H1 (cell line): ENCODE data around the gene FGF6. TPM values are rescaled to one million over a fixed set of nuclear protein-coding genes. Genes with fewer than 3 reads are reported as not detected.

Experiments used
- CTCF ChIA-PET: fragments of 300-600 bp; sonication (Branson Sonifier 250); formaldehyde crosslinking; loops from one replicate; lab custom pipeline; 2021; ENCODE audit not compliant: partially characterized antibody; lab: Charles Lee
- POLR2A ChIA-PET: fragments of 300-600 bp; sonication (Branson Sonifier 250); formaldehyde crosslinking; loops from one replicate; lab custom pipeline; 2021; ENCODE audit warnings: inconsistent platforms; ENCODE audit not compliant: partially characterized antibody; lab: Charles Lee
- DNase-seq, 2 experiments: peaks; one replicate each; pipeline versions ENCODE4 v3.0.0 to v3.0.0-alpha.2; 2010 to 2022; ENCODE audit warnings: low spot score in 2 of 2, low read depth in 1 of 2, mixed read lengths in 1 of 2
- FAIRE-seq: peaks from 2 replicates; lab custom pipeline; 2011; peaks lifted over from hg19 to GRCh38; lab: Jason Lieb, UNC
- H2AFZ ChIP-seq: 2 replicates; pipeline ENCODE4 v1.8.1; 2012; ENCODE audit warnings: low read length, inconsistent platforms
- H2AK5ac ChIP-seq: 2 replicates; pipeline ENCODE4 v1.6.1; 2013; ENCODE audit warnings: low read depth, low read length
- H2BK120ac ChIP-seq: replicated peaks from 2 replicates; pipeline ENCODE3; 2013; ENCODE audit warnings: low read depth, low read length, inconsistent platforms
- H2BK12ac ChIP-seq: 2 replicates; pipeline ENCODE4 v1.6.1; 2013; ENCODE audit warnings: low read depth, low read length
- H2BK15ac ChIP-seq: 2 replicates; pipeline ENCODE4 v1.6.1; 2013; ENCODE audit warnings: low read length
- H2BK20ac ChIP-seq: 2 replicates; pipeline ENCODE4 v1.6.1; 2013; ENCODE audit warnings: low read length
- H2BK5ac ChIP-seq: 2 replicates; pipeline ENCODE4 v1.6.1; 2013; ENCODE audit warnings: low read depth, low read length
- H3K14ac ChIP-seq: 2 replicates; pipeline ENCODE4 v1.6.1; 2013; ENCODE audit warnings: inconsistent platforms; ENCODE audit not compliant: insufficient read length
- H3K18ac ChIP-seq: 2 replicates; pipeline ENCODE4 v1.6.1; 2013; ENCODE audit warnings: low read length; ENCODE audit errors: extremely low read depth
- H3K23ac ChIP-seq: 2 replicates; pipeline ENCODE4 v1.6.1; 2013; ENCODE audit warnings: inconsistent platforms; ENCODE audit not compliant: insufficient read length
- H3K23me2 ChIP-seq: 2 replicates; pipeline ENCODE4 v1.6.1; 2013; ENCODE audit warnings: low read depth, low read length
- H3K27ac ChIP-seq: 2 replicates; pipeline ENCODE4 v1.6.1; 2011; ENCODE audit warnings: low read depth, low read length, inconsistent platforms
- H3K27me3 ChIP-seq, 4 experiments: replicated peaks in 1 of 4; 1 replicate in 1 of 4; 2 replicates in 3 of 4; pipeline versions ENCODE4 v1.6.1 to v1.8.1; 2011 to 2013; ENCODE audit warnings: low read length in 3 of 4, mild to moderate bottlenecking in 3 of 4, inconsistent platforms in 2 of 4, mixed read lengths in 2 of 4, moderate library complexity in 1 of 4; ENCODE audit not compliant: control insufficient read depth in 3 of 4, insufficient read depth in 3 of 4; ENCODE audit errors: extremely low read depth in 1 of 4
- H3K36me3 ChIP-seq, 4 experiments: 2 replicates each; pipeline versions ENCODE4 v1.6.1 to v1.8.1; 2011 to 2013; ENCODE audit warnings: mild to moderate bottlenecking in 4 of 4, low read length in 3 of 4, moderate library complexity in 2 of 4, control low read depth in 1 of 4, inconsistent platforms in 1 of 4; ENCODE audit not compliant: insufficient read depth in 4 of 4, control insufficient read depth in 2 of 4
- H3K4ac ChIP-seq: replicated peaks from 2 replicates; pipeline ENCODE3; 2013; ENCODE audit warnings: low read length, low read depth, mixed read lengths, inconsistent platforms; ENCODE audit not compliant: insufficient read length
- H3K4me1 ChIP-seq, 4 experiments: replicated peaks in 1 of 4; 1 replicate in 1 of 4; 2 replicates in 3 of 4; pipeline versions ENCODE4 v1.6.1 to v1.8.1; 2011 to 2013; ENCODE audit warnings: low read length in 3 of 4, inconsistent platforms in 2 of 4, mixed read lengths in 1 of 4; ENCODE audit not compliant: insufficient read depth in 4 of 4, control insufficient read depth in 3 of 4
- H3K4me2 ChIP-seq, 2 experiments: 2 replicates each; pipeline versions ENCODE4 v1.6.1 to v1.8.1; 2011 to 2013; ENCODE audit warnings: low read depth in 2 of 2, low read length in 2 of 2, control low read depth in 1 of 2, inconsistent platforms in 1 of 2, mild to moderate bottlenecking in 1 of 2; ENCODE audit not compliant: insufficient read depth in 1 of 2
- H3K4me3 ChIP-seq, 4 experiments: fragments of 200-600, 300-600 bp in 1 of 4; sonication (generic), shearing (Covaris generic), sonication (Bioruptor Twin) in 1 of 4; 2 replicates each; pipeline versions ENCODE4 v1.5.1 to v1.8.1; 2011 to 2016; ENCODE audit warnings: low read length in 4 of 4, low read depth in 3 of 4, control low read depth in 2 of 4, inconsistent platforms in 2 of 4, mild to moderate bottlenecking in 2 of 4, mixed read lengths in 1 of 4, moderate library complexity in 1 of 4; ENCODE audit not compliant: insufficient read depth in 2 of 4; ENCODE audit errors: extremely low read depth in 1 of 4
- H3K56ac ChIP-seq: replicated peaks from 2 replicates; pipeline ENCODE3; 2013; ENCODE audit warnings: low read depth, mild to moderate bottlenecking, mixed read lengths, low read length, inconsistent platforms; ENCODE audit not compliant: insufficient read length
- H3K79me1 ChIP-seq: 2 replicates; pipeline ENCODE4 v1.6.1; 2013; ENCODE audit warnings: low read depth, low read length, control low read depth
- H3K79me2 ChIP-seq, 2 experiments: 2 replicates each; pipeline versions ENCODE4 v1.6.1 to v1.8.1; 2012 to 2013; ENCODE audit warnings: low read length in 2 of 2, mild to moderate bottlenecking in 2 of 2, inconsistent platforms in 1 of 2; ENCODE audit not compliant: insufficient read depth in 2 of 2, control insufficient read depth in 1 of 2
- H3K9ac ChIP-seq, 4 experiments: replicated peaks in 1 of 4; 1 replicate in 1 of 4; 2 replicates in 3 of 4; pipeline versions ENCODE4 v1.6.1 to v1.8.1; 2011 to 2013; ENCODE audit warnings: low read depth in 3 of 4, low read length in 3 of 4, control low read depth in 2 of 4, mild to moderate bottlenecking in 2 of 4, moderate library complexity in 2 of 4, inconsistent platforms in 1 of 4; ENCODE audit errors: extremely low read depth in 1 of 4
- H3K9me3 ChIP-seq, 2 experiments: 2 replicates each; pipeline versions ENCODE4 v1.6.1 to v1.8.1; 2012 to 2013; ENCODE audit warnings: mild to moderate bottlenecking in 2 of 2, moderate library complexity in 2 of 2, control low read depth in 1 of 2, inconsistent platforms in 1 of 2, low read depth in 1 of 2, low read length in 1 of 2, mixed read lengths in 1 of 2; ENCODE audit not compliant: insufficient read depth in 2 of 2
- H4K20me1 ChIP-seq, 2 experiments: replicated peaks in 1 of 2; 2 replicates each; pipeline versions ENCODE3 to v1.8.1; 2011 to 2013; ENCODE audit warnings: inconsistent platforms in 2 of 2, low read length in 2 of 2, mild to moderate bottlenecking in 1 of 2; ENCODE audit not compliant: insufficient read depth in 2 of 2, control insufficient read depth in 1 of 2
- H4K5ac ChIP-seq: 2 replicates; pipeline ENCODE4 v1.6.1; 2013; ENCODE audit warnings: low read length, low read depth, mixed read lengths, inconsistent platforms; ENCODE audit not compliant: insufficient read length
- H4K8ac ChIP-seq: 2 replicates; pipeline ENCODE4 v1.8.0; 2013; ENCODE audit warnings: mild to moderate bottlenecking, moderate library complexity, low read length, inconsistent platforms; ENCODE audit not compliant: insufficient read depth; ENCODE audit errors: extremely low read depth
- H4K91ac ChIP-seq: replicated peaks from 2 replicates; pipeline ENCODE3; 2013; ENCODE audit warnings: low read length, mixed read lengths, inconsistent platforms; ENCODE audit not compliant: insufficient read length
- WGBS, 2 experiments: shearing (Covaris generic) in 1 of 2; methylation state at CpG; one replicate each; pipeline versions ENCODE4 v1.1.6 to v1.1.7; 2013 to 2015; ENCODE audit warnings: low lambda C conversion rate in 2 of 2, mixed read lengths in 2 of 2, inconsistent platforms in 1 of 2, low coverage in 1 of 2, missing lambda C conversion rate in 1 of 2; ENCODE audit not compliant: insufficient replicate concordance in 2 of 2, insufficient coverage in 1 of 2, insufficient read length in 1 of 2; ENCODE audit errors: extremely low coverage in 1 of 2, missing lambda C conversion rate in 1 of 2; 5-methylcytosine and 5-hydroxymethylcytosine counted together
- polyA plus RNA-seq, 7 experiments: library from polyadenylated mRNA; depleted of rRNA in 3 of 7; stranded (reverse) in 5 of 7; unstranded in 2 of 7; fragments of >200 nt in 5 of 7; fragments of 200-250 nt in 2 of 7; gene quantifications; 1 replicate in 5 of 7; 2 replicates in 1 of 7; 4 replicates in 1 of 7; pipeline versions ENCODE4 v1.2.1 to v1.2.3, GENCODE V29; 2011 to 2013; ENCODE audit warnings: missing spikeins in 2 of 7, mixed read lengths in 2 of 7
- total RNA-seq: library from RNA; stranded (reverse); fragmentation: NEBNext Ultra II Directional; extraction: Animal tissue kit (Norgen Biotek cat#: 25700); gene quantifications from 2 replicates; pipeline ENCODE4 v1.2.1, GENCODE V29; 2021
- TF ChIP-seq, protein P1 (sequence below): IDR thresholded peaks from 2 replicates; pipeline ENCODE4 v1.6.1; 2011; ENCODE audit warnings: low read length, improper control_type of control experiment

Gene FGF6
- total and polyA plus RNA-seq, 2 of the 8 experiments (the other 6 are each of a cell fraction or from before 2014, with no cell fraction given): not detected

DNA sequence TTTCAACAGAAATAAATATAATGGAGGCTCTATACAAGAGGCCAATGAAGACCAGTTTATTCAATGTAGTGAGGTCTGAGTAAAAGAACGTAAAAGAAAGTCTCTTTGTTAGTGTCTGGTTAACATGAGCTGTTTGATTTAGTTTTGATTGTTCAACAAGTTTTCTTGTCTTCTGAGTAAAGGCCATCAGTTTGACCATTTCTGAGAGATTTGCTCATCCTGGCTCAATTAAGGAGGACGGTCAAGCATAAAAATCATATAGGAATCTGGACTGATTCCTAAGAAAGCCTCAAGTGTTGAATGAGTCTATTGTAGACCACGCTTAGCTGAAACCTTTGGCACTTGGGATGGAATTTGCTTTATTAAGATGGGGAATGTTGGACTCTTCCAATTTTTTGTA, 33.6 kb downstream of the FGF6 start:
- no peak overlapping the region for H3K14ac ChIP-seq
- H2BK15ac ChIP-seq: no peak overlapping the region
- no peak overlapping the region for H4K8ac ChIP-seq
- H3K9ac ChIP-seq: no peak overlapping the region
- DNase-seq (no peak), FAIRE-seq (no peak)
- H2BK5ac ChIP-seq: no peak overlapping the region
- no peak overlapping the region for H2BK120ac ChIP-seq
- H3K79me2 ChIP-seq: no peaks in the 10 kb centered on the region
- 91% methylated on average over 3 of the region's 3 CpGs; no CpG with 5 or more reads in 1 of the 2 experiments for WGBS, 2 experiments
- no peaks in the 10 kb centered on the region for H3K79me1 ChIP-seq
- H3K56ac ChIP-seq: no peak overlapping the region
- H3K27ac ChIP-seq: no peak overlapping the region
- H2BK20ac ChIP-seq: no peak overlapping the region
- no peak overlapping the region for H3K4me2 ChIP-seq
- H4K91ac ChIP-seq: no peak overlapping the region
- H3K9me3 ChIP-seq: no peaks in the 10 kb centered on the region
- no peak overlapping the region for H2AK5ac ChIP-seq
- H3K23ac ChIP-seq: no peak overlapping the region
- H3K4me3 ChIP-seq: no peak overlapping the region
- H4K5ac ChIP-seq: no peak overlapping the region
- no peaks in the 10 kb centered on the region for H3K23me2 ChIP-seq
- H3K18ac ChIP-seq: no peak overlapping the region
- no peak overlapping the region for H2AFZ ChIP-seq
- H3K27me3 ChIP-seq: no peaks in the 10 kb centered on the region
- H3K4me1 ChIP-seq: peaks cover 0 to 4% (median 2%) of the 10 kb centered on the region in 4 experiments; a peak in 1 of 7 replicates
- ChIA-PET POLR2A (no interaction called here), CTCF (interaction anchor here (1.0 to 1.5 kb wide), 3 partner anchors 9 to 12 kb away, joined by 3 to 9 read pairs (median 3); no protein-coding TSS in a partner anchor)
- H2BK12ac ChIP-seq: no peak overlapping the region
- no peaks in the 10 kb centered on the region for H4K20me1 ChIP-seq
- H3K36me3 ChIP-seq: no peaks in the 10 kb centered on the region
- H3K4ac ChIP-seq: no peak overlapping the region
- TF ChIP-seq, protein P1, sequence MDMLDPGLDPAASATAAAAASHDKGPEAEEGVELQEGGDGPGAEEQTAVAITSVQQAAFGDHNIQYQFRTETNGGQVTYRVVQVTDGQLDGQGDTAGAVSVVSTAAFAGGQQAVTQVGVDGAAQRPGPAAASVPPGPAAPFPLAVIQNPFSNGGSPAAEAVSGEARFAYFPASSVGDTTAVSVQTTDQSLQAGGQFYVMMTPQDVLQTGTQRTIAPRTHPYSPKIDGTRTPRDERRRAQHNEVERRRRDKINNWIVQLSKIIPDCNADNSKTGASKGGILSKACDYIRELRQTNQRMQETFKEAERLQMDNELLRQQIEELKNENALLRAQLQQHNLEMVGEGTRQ: no peak
